Dendritic cell treated with granulocyte-macrophage colony-stimulating factor and Interleukin-4, amounts not matched to agents 40 ng/mL and 50 ng/mL, for 4 days (primary cell): ENCODE data around the gene SLC15A5.

Experiments used
- H3K27ac Mint-ChIP-seq: one replicate; pipeline ENCODE4 v1.8.0; 2022; ENCODE audit warnings: mild to moderate bottlenecking, mixed read lengths
- H3K27me3 Mint-ChIP-seq: one replicate; pipeline ENCODE4 v1.8.0; 2022; ENCODE audit warnings: mild to moderate bottlenecking, mixed read lengths
- H3K36me3 Mint-ChIP-seq: one replicate; pipeline ENCODE4 v1.8.0; 2022; ENCODE audit warnings: low read depth, mixed read lengths
- H3K4me1 Mint-ChIP-seq: one replicate; pipeline ENCODE4 v1.8.0; 2022; ENCODE audit warnings: low read depth, mixed read lengths
- H3K4me3 Mint-ChIP-seq: one replicate; pipeline ENCODE4 v1.8.0; 2022; ENCODE audit warnings: mild to moderate bottlenecking, moderate library complexity, mixed read lengths
- H3K9me3 Mint-ChIP-seq: one replicate; pipeline ENCODE4 v1.8.0; 2022; ENCODE audit warnings: mixed read lengths
- intact Hi-C: fragments of 100-400 bp; cut with micrococcal nuclease; formaldehyde crosslinking; loops from one replicate; pipeline ENCODE4 v1.15.0; 2022

SLC15A5 gene

GRCh38 chr12:16243487-16244412 lies 33.7 kb downstream of the SLC15A5 start:
- Mint-ChIP-seq H3K27me3 (no peaks in the 10 kb centered on the region), H3K4me3 (no peak overlapping the region), H3K27ac (no peak overlapping the region), H3K36me3 (no peaks in the 10 kb centered on the region), H3K9me3 (no peaks in the 10 kb centered on the region), H3K4me1 (no peaks in the 10 kb centered on the region)
- intact Hi-C loops: no loop called here

GRCh38 chr12:16241346-16241745 lies 36.1 kb downstream of the SLC15A5 start:
- intact Hi-C loops: no loop called here
- Mint-ChIP-seq H3K27me3 (no peaks in the 10 kb centered on the region), H3K36me3 (no peaks in the 10 kb centered on the region), H3K27ac (no peak overlapping the region), H3K4me3 (no peak overlapping the region), H3K9me3 (no peaks in the 10 kb centered on the region), H3K4me1 (no peaks in the 10 kb centered on the region)

GRCh38 chr12:16238661-16239060 lies 38.8 kb downstream of the SLC15A5 start:
- Mint-ChIP-seq H3K36me3 (no peaks in the 10 kb centered on the region), H3K4me3 (no peak overlapping the region), H3K27ac (no peak overlapping the region), H3K4me1 (no peaks in the 10 kb centered on the region), H3K9me3 (no peaks in the 10 kb centered on the region), H3K27me3 (no peaks in the 10 kb centered on the region)
- intact Hi-C loops: no loop called here

GRCh38 chr12:16229676-16230075 lies 47.8 kb downstream of the SLC15A5 start:
- no peaks in the 10 kb centered on the region for H3K36me3 Mint-ChIP-seq
- H3K9me3 Mint-ChIP-seq: peaks cover 22% of the 10 kb centered on the region
- no peaks in the 10 kb centered on the region for H3K4me1 Mint-ChIP-seq
- no peaks in the 10 kb centered on the region for H3K27me3 Mint-ChIP-seq
- intact Hi-C loops: no loop called here
- no peak overlapping the region for H3K27ac Mint-ChIP-seq
- no peak overlapping the region for H3K4me3 Mint-ChIP-seq

- peaks cover 22% of the 10 kb centered on the region for H3K9me3 Mint-ChIP-seq
- H3K27me3 Mint-ChIP-seq: no peaks in the 10 kb centered on the region
- H3K27ac Mint-ChIP-seq: no peak overlapping the region
- H3K4me1 Mint-ChIP-seq: no peaks in the 10 kb centered on the region
- no peak overlapping the region for H3K4me3 Mint-ChIP-seq
- intact Hi-C loops: no loop called here
- no peaks in the 10 kb centered on the region for H3K36me3 Mint-ChIP-seq
These were observed 49.4 kb downstream of the SLC15A5 start for GRCh38 chr12:16228067-16228466.

- Mint-ChIP-seq H3K27me3 (no peaks in the 10 kb centered on the region), H3K4me3 (no peak overlapping the region), H3K4me1 (no peaks in the 10 kb centered on the region), H3K36me3 (no peaks in the 10 kb centered on the region), H3K9me3 (no peaks in the 10 kb centered on the region), H3K27ac (no peak overlapping the region)
- intact Hi-C loops: no loop called here
These were observed 51.8 kb downstream of the SLC15A5 start for GRCh38 chr12:16225692-16226091.

- Mint-ChIP-seq H3K4me3 (no peak overlapping the region), H3K27ac (no peak overlapping the region), H3K4me1 (peaks cover 5% of the 10 kb centered on the region), H3K36me3 (no peaks in the 10 kb centered on the region), H3K27me3 (no peaks in the 10 kb centered on the region), H3K9me3 (no peaks in the 10 kb centered on the region)
- intact Hi-C loops: no loop called here
These were observed 53.3 kb downstream of the SLC15A5 start for GRCh38 chr12:16224196-16224595.

- intact Hi-C loops: no loop called here
- Mint-ChIP-seq H3K36me3 (no peaks in the 10 kb centered on the region), H3K27me3 (no peaks in the 10 kb centered on the region), H3K9me3 (no peaks in the 10 kb centered on the region), H3K4me1 (peaks cover 5% of the 10 kb centered on the region), H3K4me3 (no peak overlapping the region), H3K27ac (no peak overlapping the region)
These were observed 55.7 kb downstream of the SLC15A5 start for GRCh38 chr12:16221776-16222175.

- H3K9me3 Mint-ChIP-seq: no peaks in the 10 kb centered on the region
- no peaks in the 10 kb centered on the region for H3K36me3 Mint-ChIP-seq
- intact Hi-C loops: no loop called here
- H3K4me1 Mint-ChIP-seq: peaks cover 5% of the 10 kb centered on the region
- H3K4me3 Mint-ChIP-seq: no peak overlapping the region
- no peak overlapping the region for H3K27ac Mint-ChIP-seq
- no peaks in the 10 kb centered on the region for H3K27me3 Mint-ChIP-seq
These were observed 57.4 kb downstream of the SLC15A5 start for GRCh38 chr12:16220120-16220519.

- Mint-ChIP-seq H3K27me3 (no peaks in the 10 kb centered on the region), H3K36me3 (no peaks in the 10 kb centered on the region), H3K27ac (no peak overlapping the region), H3K4me3 (no peak overlapping the region), H3K9me3 (no peaks in the 10 kb centered on the region), H3K4me1 (peaks cover 5% of the 10 kb centered on the region)
- intact Hi-C loops: no loop called here
These were observed 58.3 kb downstream of the SLC15A5 start for GRCh38 chr12:16218934-16219751.

GRCh38 chr12:16218234-16218633 lies 59.3 kb downstream of the SLC15A5 start:
- Mint-ChIP-seq H3K36me3 (no peaks in the 10 kb centered on the region), H3K27me3 (no peaks in the 10 kb centered on the region), H3K27ac (no peak overlapping the region), H3K9me3 (no peaks in the 10 kb centered on the region), H3K4me1 (peaks cover 5% of the 10 kb centered on the region), H3K4me3 (no peak overlapping the region)
- intact Hi-C loops: no loop called here

- Mint-ChIP-seq H3K4me3 (no peak overlapping the region), H3K9me3 (no peaks in the 10 kb centered on the region), H3K27ac (no peak overlapping the region), H3K27me3 (no peaks in the 10 kb centered on the region), H3K4me1 (no peaks in the 10 kb centered on the region), H3K36me3 (no peaks in the 10 kb centered on the region)
- intact Hi-C loops: no loop called here
These were observed 65.8 kb downstream of the SLC15A5 start for GRCh38 chr12:16211731-16212130.

GRCh38 chr12:16198884-16199283 lies 78.6 kb downstream of the SLC15A5 start:
- no peaks in the 10 kb centered on the region for H3K36me3 Mint-ChIP-seq
- peaks cover 15% of the 10 kb centered on the region for H3K9me3 Mint-ChIP-seq
- H3K27ac Mint-ChIP-seq: no peak overlapping the region
- H3K4me1 Mint-ChIP-seq: peaks cover 8% of the 10 kb centered on the region
- H3K4me3 Mint-ChIP-seq: no peak overlapping the region
- intact Hi-C loops: no loop called here
- no peaks in the 10 kb centered on the region for H3K27me3 Mint-ChIP-seq

GRCh38 chr12:16197600-16197999 lies 79.9 kb downstream of the SLC15A5 start:
- Mint-ChIP-seq H3K27me3 (peaks cover 2% of the 10 kb centered on the region), H3K9me3 (peaks cover 15% of the 10 kb centered on the region), H3K27ac (no peak overlapping the region), H3K36me3 (no peaks in the 10 kb centered on the region), H3K4me1 (peaks cover 8% of the 10 kb centered on the region), H3K4me3 (no peak overlapping the region)
- intact Hi-C loops: no loop called here
